Testis (tissue), 3 donors: ENCODE results near the gene SDC1. TPM values are rescaled to one million over a fixed set of nuclear protein-coding genes. Genes with fewer than 3 reads are reported as not detected.
A peak's percentile ranks its signal among the peaks of the same experiment; 100 is the strongest.
"Not testable (repeated sequence)": the region's sequence is repeated elsewhere in the genome, so short reads cannot be mapped to it uniquely, and the experiment has no call there.

Experiments
- DNase-seq: peaks from one replicate; pipeline ENCODE4 v3.0.0-alpha.2; 2019
- H3K27ac ChIP-seq, 2 donors: fragments of 200-600 bp; sonication (generic); one replicate each; pipeline ENCODE4 v1.5.1; 2019
- H3K27me3 ChIP-seq: fragments of 200-600 bp; sonication (generic); one replicate; pipeline ENCODE4 v1.5.1; 2019
- H3K36me3 ChIP-seq: fragments of 200-600 bp; sonication (generic); one replicate; pipeline ENCODE4 v1.5.1; 2017; ENCODE audit warnings: low read depth; ENCODE audit errors: missing control alignments
- H3K4me1 ChIP-seq: fragments of 200-600 bp; sonication (generic); one replicate; pipeline ENCODE4 v1.5.1; 2019
- H3K4me3 ChIP-seq, 2 donors: fragments of 200-600 bp; sonication (generic); one replicate each; pipeline ENCODE4 v1.5.1; 2017 to 2019
- H3K9me3 ChIP-seq: fragments of 200-600 bp; sonication (generic); one replicate; pipeline ENCODE4 v1.5.1; 2017
- POLR2A ChIP-seq: fragments of 450-650 bp; IDR thresholded peaks from one replicate; pipeline ENCODE4 v1.6.1; 2017; ENCODE audit warnings: antibody characterized with exemption, mild to moderate bottlenecking, moderate library complexity
- WGBS, 2 donors: methylation state at CpG; one replicate each; pipeline ENCODE4 v1.1.5; 2018; 5-methylcytosine and 5-hydroxymethylcytosine counted together
- intact Hi-C: fragments of 100-400 bp; cut with DNase I; formaldehyde crosslinking; loops from one replicate; pipeline ENCODE4 v1.15.1; 2023; ENCODE audit warnings: low total_unique reads
- polyA plus RNA-seq: library from polyadenylated mRNA; stranded (reverse); fragments of 350-450 nt; fragmentation: Illumina TruSeq; extraction: RNeasy Lipid Tissue Mini Kit (QIAGEN cat#74804); gene quantifications from one replicate; pipeline ENCODE4 v1.2.3, GENCODE V29; 2014; ENCODE audit warnings: low read depth, low replicate concordance; ENCODE audit not compliant: insufficient read depth
- total RNA-seq, 2 donors: library from RNA; depleted of rRNA; stranded (reverse); fragments of >200 nt; gene quantifications; one replicate each; pipeline ENCODE4 v1.2.3, GENCODE V29; 2016
- TF ChIP-seq, protein P1 (sequence below), 3 experiments: fragments of 450-650 bp in 2 of 3; fragments of 200-600 bp in 1 of 3; sonication (generic) in 1 of 3; IDR thresholded peaks; one replicate each; pipeline ENCODE4 v1.5.1; 2016 to 2019; ENCODE audit warnings: antibody characterized with exemption in 3 of 3, mild to moderate bottlenecking in 2 of 3, moderate library complexity in 1 of 3

SDC1 gene
- total and polyA plus RNA-seq, 3 donors from 2014 or later = 8.7 to 11.9 (median 9.2) TPM

- no peaks in the 10 kb centered on the region for H3K9me3 ChIP-seq
- 75 to 76% methylated on average over 9 of the region's 9 CpGs for WGBS, 2 donors
- H3K27me3 ChIP-seq = no peaks in the 10 kb centered on the region
- no peaks in the 10 kb centered on the region for H3K36me3 ChIP-seq
- no peak for DNase-seq
- no peak overlapping the region for H3K4me3 ChIP-seq
- H3K4me1 ChIP-seq = no peaks in the 10 kb centered on the region
- no peak for TF ChIP-seq POLR2A
- TF ChIP-seq, protein P1, sequence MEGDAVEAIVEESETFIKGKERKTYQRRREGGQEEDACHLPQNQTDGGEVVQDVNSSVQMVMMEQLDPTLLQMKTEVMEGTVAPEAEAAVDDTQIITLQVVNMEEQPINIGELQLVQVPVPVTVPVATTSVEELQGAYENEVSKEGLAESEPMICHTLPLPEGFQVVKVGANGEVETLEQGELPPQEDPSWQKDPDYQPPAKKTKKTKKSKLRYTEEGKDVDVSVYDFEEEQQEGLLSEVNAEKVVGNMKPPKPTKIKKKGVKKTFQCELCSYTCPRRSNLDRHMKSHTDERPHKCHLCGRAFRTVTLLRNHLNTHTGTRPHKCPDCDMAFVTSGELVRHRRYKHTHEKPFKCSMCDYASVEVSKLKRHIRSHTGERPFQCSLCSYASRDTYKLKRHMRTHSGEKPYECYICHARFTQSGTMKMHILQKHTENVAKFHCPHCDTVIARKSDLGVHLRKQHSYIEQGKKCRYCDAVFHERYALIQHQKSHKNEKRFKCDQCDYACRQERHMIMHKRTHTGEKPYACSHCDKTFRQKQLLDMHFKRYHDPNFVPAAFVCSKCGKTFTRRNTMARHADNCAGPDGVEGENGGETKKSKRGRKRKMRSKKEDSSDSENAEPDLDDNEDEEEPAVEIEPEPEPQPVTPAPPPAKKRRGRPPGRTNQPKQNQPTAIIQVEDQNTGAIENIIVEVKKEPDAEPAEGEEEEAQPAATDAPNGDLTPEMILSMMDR (IDR thresholded peaks at IDR 0.05) = no peak
- intact Hi-C loops = no loop called here
- no peak overlapping the region for H3K27ac ChIP-seq
Observed at GRCh38 chr2:20242727-20243377, 17.9 kb upstream of the SDC1 start.

- intact Hi-C loops = no loop called here
- WGBS, 2 donors = 37 to 40% methylated on average over 23 to 43 of the region's 43 CpGs
- TF ChIP-seq POLR2A = no peak
- TF ChIP-seq, protein P1 (IDR thresholded peaks at IDR 0.05) = peak in 2 of 3 experiments; percentile 9 to 56
- Histone ChIP-seq H3K27me3 (no peaks in the 10 kb centered on the region), H3K36me3 (no peaks in the 10 kb centered on the region), H3K27ac (no peak overlapping the region), H3K9me3 (no peaks in the 10 kb centered on the region), H3K4me3 (peak overlapping the region in 1 of 2 donors; percentile 24), H3K4me1 (no peaks in the 10 kb centered on the region)
- no peak for DNase-seq
Observed at GRCh38 chr2:20241973-20242726, 17.2 kb upstream of the SDC1 start.

DNA sequence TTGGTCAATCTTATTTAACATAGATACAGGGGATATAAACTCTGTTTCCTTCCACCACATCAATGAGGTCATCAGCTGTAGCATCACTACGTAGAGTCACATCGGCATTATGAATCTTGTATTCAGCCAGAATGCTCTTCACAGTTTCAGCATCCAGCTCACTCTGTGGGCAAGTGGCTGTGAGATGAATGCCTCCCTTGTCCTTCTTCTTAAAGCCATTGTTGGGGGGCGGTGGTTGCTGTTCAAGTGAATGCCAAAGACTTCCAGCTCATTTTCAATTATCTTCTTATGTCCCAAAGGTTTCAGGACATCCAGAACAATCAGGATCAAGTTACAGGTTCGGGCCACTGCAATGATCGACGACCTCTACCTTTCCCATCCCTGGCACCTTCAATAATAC lies 15.4 kb upstream of the SDC1 start:
- DNase-seq, intact Hi-C loops: not testable (repeated sequence)
- 90 to 94% methylated on average over 6 of the region's 6 CpGs for WGBS, 2 donors

GRCh38 chr2:20236496-20236895 lies 11.6 kb upstream of the SDC1 start:
- DNase-seq = no peak
- WGBS, 2 donors = 61 to 65% methylated on average over 5 of the region's 5 CpGs
- Histone ChIP-seq H3K36me3 (no peaks in the 10 kb centered on the region), H3K27me3 (no peaks in the 10 kb centered on the region), H3K4me1 (no peaks in the 10 kb centered on the region), H3K27ac (no peak overlapping the region), H3K9me3 (no peaks in the 10 kb centered on the region), H3K4me3 (no peak overlapping the region)
- intact Hi-C loops = no loop called here
- TF ChIP-seq POLR2A = no peak
- TF ChIP-seq, protein P1 (IDR thresholded peaks at IDR 0.05) = no peak

More for the DNA sequence above, 15.4 kb upstream of the SDC1 start:
- not testable (repeated sequence) for H3K36me3 ChIP-seq, H3K27ac ChIP-seq, H3K4me3 ChIP-seq, H3K4me1 ChIP-seq, H3K27me3 ChIP-seq, H3K9me3 ChIP-seq

- intact Hi-C loops = no loop called here
- H3K4me1 ChIP-seq = no peaks in the 10 kb centered on the region
- no peaks in the 10 kb centered on the region for H3K27me3 ChIP-seq
- H3K9me3 ChIP-seq = no peaks in the 10 kb centered on the region
- no peak overlapping the region for H3K27ac ChIP-seq
- WGBS, 2 donors = 78 to 90% methylated on average over 6 to 10 of the region's 10 CpGs
- TF ChIP-seq, protein P1 (IDR thresholded peaks at IDR 0.05) = no peak
- no peak for TF ChIP-seq POLR2A
- H3K4me3 ChIP-seq = no peak overlapping the region
- DNase-seq = no peak
- H3K36me3 ChIP-seq = no peaks in the 10 kb centered on the region
Observed at GRCh38 chr2:20235655-20236305, 10.8 kb upstream of the SDC1 start.

GRCh38 chr2:20234597-20234996 lies 9.7 kb upstream of the SDC1 start:
- H3K4me3 ChIP-seq, H3K27me3 ChIP-seq, H3K36me3 ChIP-seq, intact Hi-C loops, H3K27ac ChIP-seq, H3K4me1 ChIP-seq, DNase-seq, H3K9me3 ChIP-seq: not testable (repeated sequence)
- 88 to 93% methylated on average over 2 of the region's 2 CpGs for WGBS, 2 donors
